Lower lobe of right lung (tissue), 2 donors: ENCODE results near the gene CCDC102B. TPM values are rescaled to one million over a fixed set of nuclear protein-coding genes. Genes with fewer than 3 reads are reported as not detected.
"Not testable (repeated sequence)": the region's sequence is repeated elsewhere in the genome, so short reads cannot be mapped to it uniquely, and the experiment has no call there.

Experiments
- ATAC-seq, 2 donors: fragments of 200-7000 bp; cut with Tn5 transposase; one replicate each; pipeline ENCODE4 v1.9.1; 2020 to 2022; ENCODE audit warnings: mild to moderate bottlenecking in 2 of 2, moderate library complexity in 2 of 2
- DNase-seq: peaks from one replicate; pipeline ENCODE4 v3.0.0-alpha.2; 2020
- H3K27ac ChIP-seq: fragments of 200-600 bp; one replicate; pipeline ENCODE4 v1.8.0; 2022
- H3K27me3 ChIP-seq: fragments of 200-600 bp; one replicate; pipeline ENCODE4 v1.8.0; 2022; ENCODE audit warnings: low read depth
- H3K36me3 ChIP-seq: fragments of 200-600 bp; one replicate; pipeline ENCODE4 v1.8.0; 2022; ENCODE audit warnings: mild to moderate bottlenecking
- H3K4me1 ChIP-seq: fragments of 200-600 bp; one replicate; pipeline ENCODE4 v1.8.0; 2022
- H3K4me3 ChIP-seq: fragments of 200-600 bp; one replicate; pipeline ENCODE4 v1.8.0; 2022; ENCODE audit warnings: mild to moderate bottlenecking
- H3K9me3 ChIP-seq: fragments of 200-600 bp; one replicate; pipeline ENCODE4 v1.8.0; 2022
- intact Hi-C: fragments of 100-400 bp; cut with DNase I; formaldehyde crosslinking; loops from one replicate; pipeline ENCODE4 v1.11.0; 2022
- total RNA-seq: library from RNA; stranded (reverse); fragmentation: NEBNext Ultra II Directional; extraction: Animal tissue kit (Norgen Biotek cat#: 25700); gene quantifications from one replicate; pipeline ENCODE4 v1.2.1, GENCODE V29; 2021
- TF ChIP-seq, protein P1 (sequence below): fragments of 200-600 bp; IDR thresholded peaks from one replicate; pipeline ENCODE4 v1.8.0; 2022; ENCODE audit warnings: antibody characterized with exemption, mild to moderate bottlenecking
- donor health status: DM: no; HTN: yes; CAD: no; lungs with severe emphysema.

Gene CCDC102B
- total RNA-seq, 1 donor from 2014 or later = 29.4 TPM

DNA sequence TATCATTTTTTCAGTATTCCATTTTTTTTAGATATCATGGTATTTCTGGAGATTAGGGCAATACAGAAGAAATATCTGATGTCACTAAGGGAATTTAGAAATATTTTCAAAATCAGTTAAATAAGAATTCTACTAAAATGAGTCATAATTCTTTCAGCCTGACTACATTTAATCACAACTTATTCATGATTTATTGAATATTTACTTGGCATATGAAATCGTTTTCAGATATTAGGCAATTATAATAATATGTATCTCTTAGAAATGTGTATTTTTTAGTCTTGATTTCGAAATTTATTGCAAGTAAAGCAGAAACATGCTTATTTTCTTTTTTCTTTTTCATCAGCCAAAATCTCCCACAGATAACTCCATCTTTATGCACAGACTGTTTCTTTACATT, 142.2 kb downstream of the CCDC102B start:
- TF ChIP-seq, protein P1, sequence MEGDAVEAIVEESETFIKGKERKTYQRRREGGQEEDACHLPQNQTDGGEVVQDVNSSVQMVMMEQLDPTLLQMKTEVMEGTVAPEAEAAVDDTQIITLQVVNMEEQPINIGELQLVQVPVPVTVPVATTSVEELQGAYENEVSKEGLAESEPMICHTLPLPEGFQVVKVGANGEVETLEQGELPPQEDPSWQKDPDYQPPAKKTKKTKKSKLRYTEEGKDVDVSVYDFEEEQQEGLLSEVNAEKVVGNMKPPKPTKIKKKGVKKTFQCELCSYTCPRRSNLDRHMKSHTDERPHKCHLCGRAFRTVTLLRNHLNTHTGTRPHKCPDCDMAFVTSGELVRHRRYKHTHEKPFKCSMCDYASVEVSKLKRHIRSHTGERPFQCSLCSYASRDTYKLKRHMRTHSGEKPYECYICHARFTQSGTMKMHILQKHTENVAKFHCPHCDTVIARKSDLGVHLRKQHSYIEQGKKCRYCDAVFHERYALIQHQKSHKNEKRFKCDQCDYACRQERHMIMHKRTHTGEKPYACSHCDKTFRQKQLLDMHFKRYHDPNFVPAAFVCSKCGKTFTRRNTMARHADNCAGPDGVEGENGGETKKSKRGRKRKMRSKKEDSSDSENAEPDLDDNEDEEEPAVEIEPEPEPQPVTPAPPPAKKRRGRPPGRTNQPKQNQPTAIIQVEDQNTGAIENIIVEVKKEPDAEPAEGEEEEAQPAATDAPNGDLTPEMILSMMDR = no peak
- H3K4me1 ChIP-seq = no peaks in the 10 kb centered on the region
- no peak for ATAC-seq

GRCh38 chr18:68940754-68941153, 142.9 kb downstream of the CCDC102B start:
- no peaks in the 10 kb centered on the region for H3K4me1 ChIP-seq
- no peak for ATAC-seq
- TF ChIP-seq, protein P1 = no peak
- intact Hi-C loops = no loop called here
- no peak overlapping the region for H3K27ac ChIP-seq
- H3K36me3 ChIP-seq = no peaks in the 10 kb centered on the region
- H3K4me3 ChIP-seq = no peak overlapping the region
- H3K9me3 ChIP-seq = no peaks in the 10 kb centered on the region
- no peaks in the 10 kb centered on the region for H3K27me3 ChIP-seq
- no peak for DNase-seq

More for the DNA sequence above, 142.2 kb downstream of the CCDC102B start:
- intact Hi-C loops = no loop called here
- H3K9me3 ChIP-seq = no peaks in the 10 kb centered on the region
- H3K27ac ChIP-seq = no peak overlapping the region
- no peak for DNase-seq
- no peaks in the 10 kb centered on the region for H3K36me3 ChIP-seq
- H3K4me3 ChIP-seq = no peak overlapping the region
- H3K27me3 ChIP-seq = no peaks in the 10 kb centered on the region

GRCh38 chr18:68942230-68942629, 144.3 kb downstream of the CCDC102B start:
- TF ChIP-seq, protein P1 = no peak
- H3K36me3 ChIP-seq = no peaks in the 10 kb centered on the region
- no peak for ATAC-seq

GRCh38 chr18:68943861-68944260, 146.0 kb downstream of the CCDC102B start:
- DNase-seq, H3K27me3 ChIP-seq, ATAC-seq, H3K4me3 ChIP-seq, H3K27ac ChIP-seq, H3K4me1 ChIP-seq, H3K9me3 ChIP-seq, intact Hi-C loops, H3K36me3 ChIP-seq: not testable (repeated sequence)

More at GRCh38 chr18:68942230-68942629, 144.3 kb downstream of the CCDC102B start:
- H3K9me3 ChIP-seq = no peaks in the 10 kb centered on the region
- no peak overlapping the region for H3K27ac ChIP-seq
- DNase-seq = no peak
- no peak overlapping the region for H3K4me3 ChIP-seq
- H3K27me3 ChIP-seq = no peaks in the 10 kb centered on the region
- H3K4me1 ChIP-seq = no peaks in the 10 kb centered on the region
- intact Hi-C loops = no loop called here

DNA sequence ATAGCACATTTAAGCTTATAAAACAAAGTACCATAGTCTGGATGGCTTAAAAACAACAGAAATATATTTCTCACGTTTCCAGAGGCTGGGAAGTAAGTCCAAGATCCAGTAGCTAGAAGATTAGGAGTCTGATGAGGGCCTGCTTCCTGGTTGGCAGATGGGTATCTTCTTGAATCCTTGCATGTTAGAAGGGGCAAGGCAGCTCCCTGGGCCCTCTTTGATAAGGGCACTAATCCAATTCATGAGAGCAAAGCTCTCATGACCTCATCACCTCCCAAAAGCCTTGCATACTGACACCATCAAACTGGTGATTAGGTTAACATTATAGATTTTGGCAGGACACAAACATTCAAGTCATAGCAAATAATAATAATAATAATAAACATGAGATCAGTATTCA, 146.4 kb downstream of the CCDC102B start:
- ATAC-seq = no peak
- TF ChIP-seq, protein P1 = no peak
- Histone ChIP-seq H3K27me3 (no peaks in the 10 kb centered on the region), H3K4me1 (no peaks in the 10 kb centered on the region), H3K27ac (no peak overlapping the region), H3K36me3 (no peaks in the 10 kb centered on the region), H3K4me3 (no peak overlapping the region), H3K9me3 (no peaks in the 10 kb centered on the region)
- no peak for DNase-seq
- intact Hi-C loops = no loop called here

DNA sequence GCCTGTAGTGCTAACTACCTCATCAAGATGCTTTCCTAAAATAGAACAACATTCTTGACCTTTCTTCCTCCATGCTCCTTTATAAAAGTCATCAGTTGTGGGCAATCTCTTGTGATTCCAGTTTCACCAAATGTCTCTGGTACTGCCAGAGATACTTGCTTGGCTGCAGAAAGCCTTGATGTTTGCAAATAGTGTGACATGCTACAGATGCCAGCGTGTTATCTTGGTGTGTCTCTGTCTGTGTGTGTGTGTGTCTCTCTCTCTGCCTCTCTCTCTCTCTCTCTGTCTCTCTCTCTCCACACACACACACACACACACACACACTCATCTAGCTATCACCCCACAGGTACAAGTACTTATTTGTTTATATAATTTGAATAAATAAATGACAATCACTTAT, 146.9 kb downstream of the CCDC102B start:
- TF ChIP-seq, protein P1 = no peak
- no peaks in the 10 kb centered on the region for H3K27me3 ChIP-seq
- ATAC-seq (no peak), DNase-seq (no peak)
- no peaks in the 10 kb centered on the region for H3K9me3 ChIP-seq
- no peaks in the 10 kb centered on the region for H3K4me1 ChIP-seq
- H3K36me3 ChIP-seq = no peaks in the 10 kb centered on the region
- intact Hi-C loops = no loop called here
- no peak overlapping the region for H3K4me3 ChIP-seq
- H3K27ac ChIP-seq = no peak overlapping the region
